Stomach (tissue), 9 donors: ENCODE data around the gene SEMA3A. TPM values are rescaled to one million over a fixed set of nuclear protein-coding genes. Genes with fewer than 3 reads are reported as not detected.

Experiments
- DNase-seq, 2 donors: peaks; one replicate each; pipeline versions ENCODE4 v3.0.0 to v3.0.0-alpha.2; 2013 to 2019
- H3K27ac ChIP-seq, 5 donors: fragments of 200-600 bp in 4 of 5; sonication (generic) in 4 of 5; one replicate each; pipeline ENCODE4 v1.5.1; 2013 to 2019; ENCODE audit warnings: mild to moderate bottlenecking in 1 of 5, moderate library complexity in 1 of 5
- H3K27me3 ChIP-seq, 3 donors: fragments of 200-600 bp; sonication (generic); one replicate each; pipeline ENCODE4 v1.5.1; 2017 to 2019; ENCODE audit warnings: mixed run types in 1 of 3
- H3K36me3 ChIP-seq, 4 donors: fragments of 200-600 bp; sonication (generic); 1 replicate in 3 of 4; 2 replicates in 1 of 4; pipeline ENCODE4 v1.5.1; 2016 to 2019
- H3K4me1 ChIP-seq, 4 donors: fragments of 200-600 bp; sonication (generic); one replicate each; pipeline ENCODE4 v1.5.1; 2016 to 2019
- H3K4me3 ChIP-seq, 4 donors: fragments of 200-600 bp; sonication (generic) in 3 of 4; one replicate each; pipeline ENCODE4 v1.5.1; 2016 to 2019; ENCODE audit warnings: mild to moderate bottlenecking in 1 of 4
- H3K9me3 ChIP-seq, 4 donors: fragments of 200-600 bp; sonication (generic); one replicate each; pipeline ENCODE4 v1.5.1; 2016 to 2019
- EP300 ChIP-seq: sonication (generic); formaldehyde crosslinking; IDR thresholded peaks from one replicate; pipeline ENCODE4 v1.6.1; 2017; ENCODE audit warnings: antibody characterized with exemption
- POLR2A ChIP-seq, 4 donors: fragments of 450-650 bp; IDR thresholded peaks; one replicate each; pipeline ENCODE4 v1.6.1; 2016; ENCODE audit warnings: antibody characterized with exemption in 4 of 4, control low read depth in 2 of 4, mild to moderate bottlenecking in 1 of 4, moderate library complexity in 1 of 4
- POLR2AphosphoS5 ChIP-seq, 3 donors: sonication (generic); formaldehyde crosslinking; IDR thresholded peaks; one replicate each; pipeline ENCODE4 v1.6.1; 2016; ENCODE audit warnings: antibody characterized with exemption in 3 of 3
- WGBS, 5 donors: extraction: QIAGEN DNeasy Blood & Tissue Kit in 3 of 5; methylation state at CpG; one replicate each; pipeline versions ENCODE4 v1.1.5 to v1.1.7; 2013 to 2018; 5-methylcytosine and 5-hydroxymethylcytosine counted together
- intact Hi-C: fragments of 100-400 bp; cut with DNase I; formaldehyde crosslinking; loops from one replicate; pipeline ENCODE4 v1.15.1; 2023; ENCODE audit warnings: low total_unique reads
- polyA plus RNA-seq, 3 donors: library from polyadenylated mRNA; stranded (reverse); fragments of 200-250 nt; gene quantifications; one replicate each; pipeline ENCODE4 v1.2.3, GENCODE V29; 2013
- total RNA-seq, 5 donors: library from RNA; depleted of rRNA; stranded (reverse); fragments of >200 nt; gene quantifications; one replicate each; pipeline versions ENCODE4 v1.1.0 to v1.2.3, GENCODE V29; 2014 to 2016
- TF ChIP-seq, protein P1 (sequence below), 7 experiments: fragments of 450-650 bp in 4 of 7; fragments of 200-600 bp in 3 of 7; sonication (generic) in 3 of 7; IDR thresholded peaks; one replicate each; pipeline ENCODE4 v1.5.1; 2016 to 2019; ENCODE audit warnings: antibody characterized with exemption in 7 of 7, control low read depth in 2 of 7, mild to moderate bottlenecking in 1 of 7
- donor health status: healthy with polysubstance abuse.
- donor health status: Bipolar disorder and iron deficiency.
- donor health status: healthy.

The SEMA3A gene
- total and polyA plus RNA-seq, 8 donors = 0.31 to 34.8 (median 2.8) TPM

DNA sequence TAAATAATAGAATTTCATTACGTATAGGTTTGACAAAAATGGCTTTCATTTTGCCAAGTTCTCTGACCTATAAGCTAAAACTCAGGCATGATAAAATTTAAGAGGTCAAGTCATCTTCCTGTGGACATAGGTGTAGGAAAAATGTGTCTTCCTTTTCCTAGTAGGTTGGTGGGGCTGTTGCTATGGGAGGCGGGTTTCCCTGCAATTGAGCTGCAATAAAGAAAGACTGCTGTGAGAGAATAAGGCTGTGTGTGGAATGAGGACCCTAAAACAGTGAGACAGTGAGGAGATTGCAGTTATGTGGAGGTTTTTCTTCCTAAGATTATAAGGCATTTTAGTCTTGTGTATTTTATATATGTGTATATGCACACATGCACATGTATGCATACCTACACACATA is 13.0 kb upstream of the SEMA3A start:
- intact Hi-C loops = no loop called here
- TF ChIP-seq POLR2AphosphoS5 (IDR thresholded peaks at IDR 0.05) (no peak), POLR2A (IDR thresholded peaks at IDR 0.05) (no peak)
- Histone ChIP-seq H3K9me3 (no peaks in the 10 kb centered on the region), H3K27me3 (no peaks in the 10 kb centered on the region), H3K4me3 (no peak overlapping the region), H3K27ac (no peak overlapping the region), H3K4me1 (peaks cover 0 to 4% (median 0%) of the 10 kb centered on the region in 4 donors), H3K36me3 (no peaks in the 10 kb centered on the region)
- DNase-seq = no peak
- 90 to 95% (median 94%) methylated on average over 2 of the region's 2 CpGs for WGBS, 5 donors

DNA sequence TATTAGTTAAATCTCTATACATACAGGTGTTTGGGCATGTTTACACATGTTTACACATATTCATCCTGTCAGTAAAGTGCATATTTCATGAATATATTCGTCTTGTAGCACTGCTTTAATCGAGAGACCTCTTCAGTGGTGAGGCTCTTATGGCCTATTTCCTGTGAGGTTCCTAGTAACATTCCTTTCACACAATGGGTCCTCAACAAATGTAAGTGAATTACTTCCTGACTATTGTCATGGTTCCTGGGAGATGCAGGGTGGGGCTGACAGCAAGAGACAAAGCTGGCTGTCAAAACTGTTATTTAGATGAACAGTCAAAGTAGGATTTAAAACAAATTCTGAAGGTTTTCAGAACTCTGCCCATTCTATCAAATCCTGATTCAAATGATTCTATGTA is 12.4 kb upstream of the SEMA3A start:
- no peaks in the 10 kb centered on the region for H3K9me3 ChIP-seq
- H3K4me1 ChIP-seq = peaks cover 0 to 4% (median 0%) of the 10 kb centered on the region in 4 donors
- no peak overlapping the region for H3K4me3 ChIP-seq
- no peak overlapping the region for H3K27ac ChIP-seq
- no peaks in the 10 kb centered on the region for H3K27me3 ChIP-seq
- H3K36me3 ChIP-seq = no peaks in the 10 kb centered on the region
- intact Hi-C loops = no loop called here
- 79 to 88% (median 87%) methylated on average over 2 of the region's 2 CpGs for WGBS, 5 donors
- no peak for TF ChIP-seq POLR2AphosphoS5 (IDR thresholded peaks at IDR 0.05)
- no peak for TF ChIP-seq POLR2A (IDR thresholded peaks at IDR 0.05)
- no peak for TF ChIP-seq EP300
- TF ChIP-seq, protein P1, sequence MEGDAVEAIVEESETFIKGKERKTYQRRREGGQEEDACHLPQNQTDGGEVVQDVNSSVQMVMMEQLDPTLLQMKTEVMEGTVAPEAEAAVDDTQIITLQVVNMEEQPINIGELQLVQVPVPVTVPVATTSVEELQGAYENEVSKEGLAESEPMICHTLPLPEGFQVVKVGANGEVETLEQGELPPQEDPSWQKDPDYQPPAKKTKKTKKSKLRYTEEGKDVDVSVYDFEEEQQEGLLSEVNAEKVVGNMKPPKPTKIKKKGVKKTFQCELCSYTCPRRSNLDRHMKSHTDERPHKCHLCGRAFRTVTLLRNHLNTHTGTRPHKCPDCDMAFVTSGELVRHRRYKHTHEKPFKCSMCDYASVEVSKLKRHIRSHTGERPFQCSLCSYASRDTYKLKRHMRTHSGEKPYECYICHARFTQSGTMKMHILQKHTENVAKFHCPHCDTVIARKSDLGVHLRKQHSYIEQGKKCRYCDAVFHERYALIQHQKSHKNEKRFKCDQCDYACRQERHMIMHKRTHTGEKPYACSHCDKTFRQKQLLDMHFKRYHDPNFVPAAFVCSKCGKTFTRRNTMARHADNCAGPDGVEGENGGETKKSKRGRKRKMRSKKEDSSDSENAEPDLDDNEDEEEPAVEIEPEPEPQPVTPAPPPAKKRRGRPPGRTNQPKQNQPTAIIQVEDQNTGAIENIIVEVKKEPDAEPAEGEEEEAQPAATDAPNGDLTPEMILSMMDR (IDR thresholded peaks at IDR 0.05) = no peak
- no peak for DNase-seq

DNA sequence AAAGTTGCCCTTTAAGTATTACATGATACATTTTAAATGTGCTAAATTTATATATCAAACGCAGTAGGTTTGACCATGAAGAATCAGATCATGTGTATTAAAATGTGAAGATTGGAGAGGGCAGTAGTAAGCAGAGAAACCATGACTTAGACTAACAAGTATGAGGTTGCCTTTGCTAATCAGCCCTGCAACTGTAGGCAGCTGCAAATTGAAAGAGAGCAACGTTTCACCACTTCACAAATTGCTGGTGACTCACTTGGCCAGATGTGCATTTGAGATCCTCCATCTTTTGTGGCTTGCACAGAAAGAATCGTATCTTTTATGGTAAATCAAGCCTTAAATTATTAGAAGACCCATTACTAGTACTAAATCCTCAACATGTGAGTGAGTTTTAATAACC is 10.1 kb upstream of the SEMA3A start:
- Histone ChIP-seq H3K27me3 (no peaks in the 10 kb centered on the region), H3K4me1 (peaks cover 0 to 4% (median 0%) of the 10 kb centered on the region in 4 donors), H3K36me3 (no peaks in the 10 kb centered on the region), H3K4me3 (no peak overlapping the region), H3K9me3 (no peaks in the 10 kb centered on the region), H3K27ac (no peak overlapping the region)
- intact Hi-C loops = no loop called here
- no peak for DNase-seq
- TF ChIP-seq POLR2A (IDR thresholded peaks at IDR 0.05) (no peak), EP300 (no peak), POLR2AphosphoS5 (IDR thresholded peaks at IDR 0.05) (no peak)
- TF ChIP-seq, protein P1 (IDR thresholded peaks at IDR 0.05) = no peak
- WGBS, 5 donors = 38 to 59% (median 49%) methylated on average over 3 of the region's 3 CpGs

DNA sequence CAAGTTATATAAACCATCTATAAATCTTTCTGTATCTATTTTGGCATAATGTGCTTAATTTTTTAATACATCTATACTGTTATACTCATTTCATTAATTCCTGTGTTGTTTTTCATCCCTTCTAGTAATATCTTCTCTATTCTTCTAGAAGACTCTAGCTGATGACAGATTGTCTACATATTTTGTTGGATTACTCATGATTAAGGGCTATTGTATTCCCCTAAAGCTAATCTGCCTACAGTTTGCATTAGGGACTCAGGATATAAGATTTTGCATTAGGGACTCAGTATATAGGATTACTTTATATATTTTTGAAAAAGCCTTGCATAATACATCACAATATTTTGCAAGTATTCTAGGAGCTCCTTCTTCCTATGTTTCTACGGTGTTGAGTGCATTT is 8.3 kb upstream of the SEMA3A start:
- no peak for DNase-seq
- no peaks in the 10 kb centered on the region for H3K27me3 ChIP-seq
- 89 to 98% (median 96%) methylated on average over 1 of the region's 1 CpG for WGBS, 5 donors
- TF ChIP-seq POLR2AphosphoS5 (IDR thresholded peaks at IDR 0.05) = no peak
- no peak overlapping the region for H3K4me3 ChIP-seq
- H3K4me1 ChIP-seq = peaks cover 0 to 4% (median 0%) of the 10 kb centered on the region in 4 donors
- intact Hi-C loops = no loop called here
- H3K27ac ChIP-seq = no peak overlapping the region
- H3K9me3 ChIP-seq = no peaks in the 10 kb centered on the region
- no peaks in the 10 kb centered on the region for H3K36me3 ChIP-seq

DNA sequence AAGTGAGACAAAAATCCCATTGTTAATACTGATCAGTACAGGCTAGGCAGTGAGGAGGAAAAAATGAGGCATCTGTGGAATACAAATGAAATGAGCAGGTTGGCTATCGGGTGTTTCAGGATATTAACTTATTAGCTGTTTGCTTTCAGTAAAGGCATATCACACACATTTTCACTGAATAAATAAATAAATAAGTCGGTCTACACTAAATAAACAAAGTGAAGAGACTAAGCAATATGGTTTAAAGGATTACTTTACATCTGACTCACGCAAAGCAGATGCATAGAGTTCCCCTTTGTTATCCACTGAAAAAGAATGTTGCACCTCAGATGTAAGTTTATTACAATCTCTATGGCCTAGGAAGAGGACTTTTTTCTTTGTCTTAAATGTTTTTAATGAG is 6.3 kb upstream of the SEMA3A start:
- WGBS, 5 donors = 40 to 57% (median 50%) methylated on average over 3 of the region's 3 CpGs
- DNase-seq = no peak
- Histone ChIP-seq H3K4me1 (peaks cover 0 to 4% (median 1%) of the 10 kb centered on the region in 4 donors), H3K36me3 (no peaks in the 10 kb centered on the region), H3K9me3 (no peaks in the 10 kb centered on the region), H3K27ac (no peak overlapping the region), H3K27me3 (no peaks in the 10 kb centered on the region), H3K4me3 (no peak overlapping the region)
- TF ChIP-seq POLR2A (IDR thresholded peaks at IDR 0.05) = no peak
- TF ChIP-seq, protein P1 (IDR thresholded peaks at IDR 0.05) = no peak
- no peak for TF ChIP-seq POLR2AphosphoS5 (IDR thresholded peaks at IDR 0.05)
- no peak for TF ChIP-seq EP300
- intact Hi-C loops = no loop called here
